Psoas muscle (tissue), 8 donors: ENCODE results near the gene ROBO1. TPM values are rescaled to one million over a fixed set of nuclear protein-coding genes. Genes with fewer than 3 reads are reported as not detected.

Experiments
- ATAC-seq, 4 donors: fragments of 200-7000 bp; cut with Tn5 transposase; one replicate each; pipeline ENCODE4 v1.9.1; 2020; ENCODE audit warnings: moderate library complexity in 3 of 4, mild to moderate bottlenecking in 2 of 4
- DNase-seq, 2 donors: peaks; one replicate each; pipeline ENCODE4 v3.0.0-alpha.2; 2020
- H3K27ac ChIP-seq: fragments of 200-600 bp; one replicate; pipeline ENCODE4 v1.8.0; 2022
- H3K27me3 ChIP-seq, 3 donors: fragments of 200-600 bp in 1 of 3; one replicate each; pipeline versions ENCODE4 v1.6.1 to v1.8.0; 2013 to 2022; ENCODE audit warnings: low read length in 2 of 3, mild to moderate bottlenecking in 2 of 3, moderate library complexity in 1 of 3; ENCODE audit not compliant: insufficient read depth in 3 of 3
- H3K36me3 ChIP-seq, 2 donors: fragments of 200-600 bp in 1 of 2; one replicate each; pipeline versions ENCODE4 v1.6.1 to v1.8.0; 2013 to 2022; ENCODE audit warnings: low read depth in 1 of 2, mild to moderate bottlenecking in 1 of 2, moderate library complexity in 1 of 2; ENCODE audit not compliant: insufficient read depth in 1 of 2
- H3K4me1 ChIP-seq: fragments of 200-600 bp; one replicate; pipeline ENCODE4 v1.8.0; 2022
- H3K4me3 ChIP-seq: fragments of 200-600 bp; one replicate; pipeline ENCODE4 v1.8.0; 2022; ENCODE audit warnings: mild to moderate bottlenecking
- H3K9me3 ChIP-seq: fragments of 200-600 bp; one replicate; pipeline ENCODE4 v1.8.0; 2022
- CTCF ChIP-seq: fragments of 200-600 bp; IDR thresholded peaks from one replicate; pipeline ENCODE4 v1.8.0; 2022; ENCODE audit warnings: antibody characterized with exemption
- WGBS, 3 donors: extraction: QIAGEN DNeasy Blood & Tissue Kit; methylation state at CpG; one replicate each; pipeline versions ENCODE4 v1.1.6 to v1.1.7; 2013; 5-methylcytosine and 5-hydroxymethylcytosine counted together
- intact Hi-C, 2 donors: fragments of 100-400 bp; cut with DNase I; formaldehyde crosslinking; loops; one replicate each; pipeline versions ENCODE4 v1.11.0 to v1.14.2; 2022
- polyA plus RNA-seq, 3 donors: library from polyadenylated mRNA; stranded (reverse); fragments of 200-250 nt; gene quantifications; one replicate each; pipeline ENCODE4 v1.2.3, GENCODE V29; 2013
- total RNA-seq, 4 donors: library from RNA; stranded (reverse); fragmentation: NEBNext Ultra II Directional in 2 of 4; extraction: Animal tissue kit (Norgen Biotek cat#: 25700) in 2 of 4; gene quantifications; one replicate each; pipeline versions ENCODE4 v1.2.1 to v1.2.4, GENCODE V29; 2021 to 2023
- donor health status: healthy with polysubstance abuse.
- donor health status: DM: no; HTN: no; CAD: no; lungs with moderate emphysema.
- donor health status: Bipolar disorder and iron deficiency.
- donor health status: healthy.
- donor health status: DM: yes; HTN: yes; CAD: no.
- donor health status: DM: no; HTN: no; CAD: no.
- donor health status: DM: no; HTN: no; CAD: no.
- donor health status: DM: yes; HTN: yes; CAD: no.

ROBO1 gene
- total and polyA plus RNA-seq, 7 donors = 0.52 to 14.0 (median 4.9) TPM

GRCh38 chr3:78908236-78908635, 859.6 kb downstream of the ROBO1 start:
- DNase-seq = no peak
- 79 to 96% (median 95%) methylated on average over 3 of the region's 3 CpGs for whole genome bisulfite sequencing, 3 donors
- Histone ChIP-seq H3K9me3 (no peaks in the 10 kb centered on the region), H3K4me3 (no peak overlapping the region), H3K27ac (no peak overlapping the region), H3K4me1 (no peaks in the 10 kb centered on the region), H3K27me3 (no peaks in the 10 kb centered on the region), H3K36me3 (no peaks in the 10 kb centered on the region)
- ATAC-seq = no peak
- TF ChIP-seq CTCF = no peak
- intact Hi-C loops = no loop called here

- no peak overlapping the region for H3K4me3 ChIP-seq
- no peaks in the 10 kb centered on the region for H3K4me1 ChIP-seq
- intact Hi-C loops = no loop called here
- H3K27me3 ChIP-seq = no peaks in the 10 kb centered on the region
- H3K27ac ChIP-seq = no peak overlapping the region
- H3K36me3 ChIP-seq = no peaks in the 10 kb centered on the region
- H3K9me3 ChIP-seq = no peaks in the 10 kb centered on the region
- ATAC-seq = no peak
- no peak for TF ChIP-seq CTCF
- DNase-seq = no peak
- 84 to 96% (median 85%) methylated on average over 2 of the region's 2 CpGs for WGBS, 3 donors
Measured at GRCh38 chr3:78907367-78907766, 860.4 kb downstream of the ROBO1 start.

- no peaks in the 10 kb centered on the region for H3K9me3 ChIP-seq
- 93 to 94% (median 93%) methylated on average over 1 of the region's 1 CpG for WGBS, 3 donors
- DNase-seq = no peak
- H3K4me3 ChIP-seq = no peak overlapping the region
- no peak overlapping the region for H3K27ac ChIP-seq
- intact Hi-C loops = no loop called here
- no peak for TF ChIP-seq CTCF
- no peaks in the 10 kb centered on the region for H3K4me1 ChIP-seq
- ATAC-seq = no peak
- no peaks in the 10 kb centered on the region for H3K27me3 ChIP-seq
- no peaks in the 10 kb centered on the region for H3K36me3 ChIP-seq
Measured at GRCh38 chr3:78906930-78907329, 860.9 kb downstream of the ROBO1 start.

DNA sequence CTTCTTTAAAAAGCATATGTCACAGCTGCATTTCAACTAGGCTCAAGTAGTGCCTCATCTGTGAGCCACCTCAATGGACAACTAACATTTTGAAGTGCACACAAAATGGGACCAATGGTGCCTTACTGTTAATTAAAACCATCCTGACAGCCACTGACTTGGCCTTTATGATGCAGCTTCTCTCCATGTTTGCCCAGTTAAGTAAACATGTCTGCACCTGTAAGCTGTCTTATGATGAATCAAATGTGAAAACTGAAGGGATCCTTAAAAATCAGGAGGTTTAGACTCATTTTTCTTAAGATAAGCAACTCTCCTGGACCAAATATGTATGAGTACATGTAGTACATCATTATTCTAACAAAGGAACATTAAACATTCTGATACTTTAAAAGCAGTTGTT, 861.6 kb downstream of the ROBO1 start:
- no peak overlapping the region for H3K27ac ChIP-seq
- intact Hi-C loops = no loop called here
- TF ChIP-seq CTCF = no peak
- H3K4me1 ChIP-seq = no peaks in the 10 kb centered on the region
- ATAC-seq (no peak), DNase-seq (no peak)
- H3K27me3 ChIP-seq = no peaks in the 10 kb centered on the region
- no peaks in the 10 kb centered on the region for H3K36me3 ChIP-seq
- no peak overlapping the region for H3K4me3 ChIP-seq
- no peaks in the 10 kb centered on the region for H3K9me3 ChIP-seq

GRCh38 chr3:78905700-78906099, 862.1 kb downstream of the ROBO1 start:
- no peak for TF ChIP-seq CTCF
- Histone ChIP-seq H3K36me3 (no peaks in the 10 kb centered on the region), H3K27me3 (no peaks in the 10 kb centered on the region), H3K4me1 (no peaks in the 10 kb centered on the region), H3K9me3 (no peaks in the 10 kb centered on the region), H3K4me3 (no peak overlapping the region), H3K27ac (no peak overlapping the region)
- intact Hi-C loops = no loop called here
- DNase-seq (no peak), ATAC-seq (no peak)
- 91 to 93% (median 92%) methylated on average over 3 of the region's 3 CpGs for WGBS, 3 donors
